HepG2 (cell line): ENCODE results near the gene PRM3. TPM values are rescaled to one million over a fixed set of nuclear protein-coding genes. Genes with fewer than 3 reads are reported as not detected.

Source experiments
- DNMT1 ChIP-seq: sonication (generic); formaldehyde crosslinking; IDR thresholded peaks from 2 replicates; pipeline ENCODE4 v1.5.1; 2020; ENCODE audit warnings: mild to moderate bottlenecking, missing genetic modification reagents
- DPF2 ChIP-seq: sonication (generic); formaldehyde crosslinking; IDR thresholded peaks from 2 replicates; pipeline ENCODE4 v1.4.0; 2020; ENCODE audit warnings: mild to moderate bottlenecking, low read depth, missing genetic modification reagents, borderline replicate concordance
- EHMT2 ChIP-seq: fragments of 200-600 bp; sonication (generic); IDR thresholded peaks from 2 replicates; pipeline ENCODE4 v1.7.0; 2017; ENCODE audit warnings: antibody characterized with exemption, low read depth, low read length, borderline replicate concordance
- FOXA3 ChIP-seq: IDR thresholded peaks from 2 replicates; pipeline ENCODE4 v1.6.1; 2016; ENCODE audit warnings: missing genetic modification reagents, missing compliant biosample characterization
- FOXJ3 ChIP-seq: sonication (generic); formaldehyde crosslinking; IDR thresholded peaks from 2 replicates; pipeline ENCODE4 v1.4.0; 2020; ENCODE audit warnings: missing genetic modification reagents, mild to moderate bottlenecking, borderline replicate concordance
- FOXP1 ChIP-seq, 2 experiments: fragments of 450-650 bp in 1 of 2; IDR thresholded peaks; 2 replicates each; pipeline ENCODE4 v1.6.1; 2017 to 2018; ENCODE audit warnings: antibody characterized with exemption in 1 of 2
- MAFK ChIP-seq, 2 experiments: IDR thresholded peaks in 1 of 2; conservative IDR thresholded peaks in 1 of 2; 2 replicates each; pipeline ENCODE4 v1.6.1; 2011; ENCODE audit warnings: improper control_type of control experiment in 2 of 2, low read length in 2 of 2
- PRPF4 ChIP-seq: fragments of 200-400 bp; formaldehyde crosslinking; IDR thresholded peaks from 2 replicates; pipeline ENCODE4 v1.6.1; 2016; ENCODE audit warnings: low read length, low read depth; ENCODE audit not compliant: poor library complexity, severe bottlenecking
- RXRA ChIP-seq: sonication (generic); formaldehyde crosslinking; IDR thresholded peaks from 2 replicates; pipeline ENCODE4 v1.5.1; 2020; ENCODE audit warnings: missing genetic modification reagents
- TBL1XR1 ChIP-seq: fragments of 150-350 bp; IDR thresholded peaks from 2 replicates; pipeline ENCODE4 v1.6.1; 2014; ENCODE audit warnings: borderline replicate concordance, low read length; ENCODE audit not compliant: partially characterized antibody
- WIZ ChIP-seq: sonication (generic); formaldehyde crosslinking; IDR thresholded peaks from 2 replicates; pipeline ENCODE4 v1.5.1; 2020; ENCODE audit warnings: mild to moderate bottlenecking, missing genetic modification reagents
- ZFAT ChIP-seq: sonication (generic); formaldehyde crosslinking; conservative IDR thresholded peaks from 2 replicates; pipeline ENCODE4 v1.8.1; 2023; ENCODE audit warnings: missing genetic modification reagents, inconsistent platforms
- ZNF264 ChIP-seq: sonication (generic); formaldehyde crosslinking; IDR thresholded peaks from 2 replicates; pipeline ENCODE4 v1.4.0; 2020; ENCODE audit warnings: missing genetic modification reagents
- ZNF367 ChIP-seq: sonication (generic); formaldehyde crosslinking; IDR thresholded peaks from 2 replicates; pipeline ENCODE4 v1.4.0; 2020; ENCODE audit warnings: missing genetic modification reagents, borderline replicate concordance
- ZNF430 ChIP-seq: sonication (generic); formaldehyde crosslinking; IDR thresholded peaks from 2 replicates; pipeline ENCODE4 v1.9.0; 2021; ENCODE audit warnings: mild to moderate bottlenecking, missing genetic modification reagents
- ZNF552 ChIP-seq: sonication (generic); formaldehyde crosslinking; IDR thresholded peaks from 2 replicates; pipeline ENCODE4 v1.9.0; 2022; ENCODE audit warnings: missing genetic modification reagents, mild to moderate bottlenecking, borderline replicate concordance
- ZNF790 ChIP-seq: sonication (generic); formaldehyde crosslinking; IDR thresholded peaks from 2 replicates; pipeline ENCODE4 v1.8.0; 2022; ENCODE audit warnings: missing genetic modification reagents, mild to moderate bottlenecking, borderline replicate concordance
- ZSCAN9 ChIP-seq: IDR thresholded peaks from 2 replicates; pipeline ENCODE4 v1.6.1; 2016; ENCODE audit warnings: borderline replicate concordance
- polyA plus RNA-seq, 8 experiments: library from polyadenylated mRNA; depleted of rRNA in 3 of 8; stranded (reverse) in 7 of 8; unstranded in 1 of 8; fragments of >200 nt; fragmentation: Illumina TruSeq in 4 of 8; extraction: Trizol in 4 of 8; gene quantifications; 2 replicates each; pipeline versions ENCODE4 v1.2.1 to v1.2.3, GENCODE V29; 2011 to 2016; ENCODE audit warnings: low read depth in 4 of 8, missing spikeins in 1 of 8, mixed read lengths in 1 of 8; ENCODE audit not compliant: insufficient read depth in 1 of 8
- total RNA-seq, 5 experiments: library from RNA; depleted of rRNA; stranded (reverse); fragments of >200 nt; fragmentation: Illumina TruSeq; extraction: Trizol; gene quantifications; 2 replicates each; pipeline ENCODE4 v1.2.3, GENCODE V29; 2016; ENCODE audit warnings: low read depth in 1 of 5
- TF ChIP-seq, protein P1 (sequence below): sonication (generic); formaldehyde crosslinking; IDR thresholded peaks from 2 replicates; pipeline ENCODE4 v1.4.0; 2020; ENCODE audit warnings: missing genetic modification reagents
- TF ChIP-seq, protein P2 (sequence below): sonication (generic); formaldehyde crosslinking; IDR thresholded peaks from 2 replicates; pipeline ENCODE4 v1.4.0; 2020; ENCODE audit warnings: mild to moderate bottlenecking, missing genetic modification reagents, borderline replicate concordance
- TF ChIP-seq, protein P3 (sequence below): sonication (generic); formaldehyde crosslinking; IDR thresholded peaks from 2 replicates; pipeline ENCODE4 v1.5.0; 2020; ENCODE audit warnings: missing genetic modification reagents, mild to moderate bottlenecking, borderline replicate concordance
- TF ChIP-seq, protein P4 (sequence below): sonication (generic); formaldehyde crosslinking; IDR thresholded peaks from 2 replicates; pipeline ENCODE4 v1.8.0; 2022; ENCODE audit warnings: missing genetic modification reagents, mild to moderate bottlenecking, moderate library complexity, borderline replicate concordance

PRM3 gene
- total and polyA plus RNA-seq, 2 of the 13 experiments (the other 11 are each of a cell fraction or from before 2014, with no cell fraction given): not detected

DNA sequence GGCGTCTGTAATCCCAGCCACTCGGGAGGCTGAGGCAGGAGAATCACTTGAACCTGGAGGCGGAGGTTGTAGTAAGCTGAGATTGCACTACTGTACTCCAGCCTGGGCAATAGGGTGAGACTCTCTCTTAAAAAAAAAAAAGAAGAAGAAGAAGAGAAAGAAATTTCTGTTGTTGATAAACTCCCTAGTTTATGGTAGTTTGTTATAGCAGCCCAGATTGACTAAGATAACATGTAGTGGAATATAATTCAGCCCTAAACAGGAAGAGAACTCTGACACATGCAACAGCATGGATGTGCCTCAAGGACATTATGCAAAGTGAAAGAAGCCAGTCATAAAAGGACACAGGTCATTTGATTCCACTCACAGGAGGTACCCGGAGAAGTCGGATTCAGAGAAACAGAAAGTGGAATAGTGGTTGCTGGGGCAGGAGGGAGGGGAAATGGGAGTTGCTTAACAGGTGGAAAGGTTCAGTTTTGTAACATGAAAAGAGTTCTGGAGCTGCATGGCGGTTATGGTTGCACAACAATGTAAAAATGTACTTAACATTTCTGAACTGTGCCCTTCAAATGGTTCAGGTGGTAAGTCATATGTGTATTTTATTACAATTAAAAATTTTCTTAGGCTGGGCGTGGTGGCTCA lies 33.7 kb upstream of the PRM3 start (continued):
- TF ChIP-seq ZNF552: no peak
- peak; percentile 91 for TF ChIP-seq ZNF264 (CRISPR knock-in tag)
- no peak for TF ChIP-seq WIZ (CRISPR knock-in tag)
- 0 out of 2 replicates have a peak, but pooled peaks have one; percentile 60 for TF ChIP-seq ZNF430 (CRISPR knock-in tag)
- no peak for TF ChIP-seq MAFK (conservative IDR thresholded peaks at IDR 0.05 in 1 of 2, IDR thresholded peaks at IDR 0.05 in 1 of 2; ENCODE audit: low read length in 2 of 2)
- peak; percentile 78; the same call in 1 of the 2 replicates for TF ChIP-seq ZSCAN9 (CRISPR knock-in tag)
- peak; percentile 86 for TF ChIP-seq FOXJ3 (CRISPR knock-in tag)
- TF ChIP-seq RXRA: no peak; the same call in 1 of the 2 replicates
- 0 out of 2 replicates have a peak, but pooled peaks have one; percentile 35 for TF ChIP-seq ZNF367 (CRISPR knock-in tag)
- TF ChIP-seq, protein P1, sequence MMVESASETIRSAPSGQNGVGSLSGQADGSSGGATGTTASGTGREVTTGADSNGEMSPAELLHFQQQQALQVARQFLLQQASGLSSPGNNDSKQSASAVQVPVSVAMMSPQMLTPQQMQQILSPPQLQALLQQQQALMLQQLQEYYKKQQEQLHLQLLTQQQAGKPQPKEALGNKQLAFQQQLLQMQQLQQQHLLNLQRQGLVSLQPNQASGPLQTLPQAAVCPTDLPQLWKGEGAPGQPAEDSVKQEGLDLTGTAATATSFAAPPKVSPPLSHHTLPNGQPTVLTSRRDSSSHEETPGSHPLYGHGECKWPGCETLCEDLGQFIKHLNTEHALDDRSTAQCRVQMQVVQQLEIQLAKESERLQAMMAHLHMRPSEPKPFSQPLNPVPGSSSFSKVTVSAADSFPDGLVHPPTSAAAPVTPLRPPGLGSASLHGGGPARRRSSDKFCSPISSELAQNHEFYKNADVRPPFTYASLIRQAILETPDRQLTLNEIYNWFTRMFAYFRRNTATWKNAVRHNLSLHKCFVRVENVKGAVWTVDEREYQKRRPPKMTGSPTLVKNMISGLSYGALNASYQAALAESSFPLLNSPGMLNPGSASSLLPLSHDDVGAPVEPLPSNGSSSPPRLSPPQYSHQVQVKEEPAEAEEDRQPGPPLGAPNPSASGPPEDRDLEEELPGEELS (CRISPR knock-in tag): peak; percentile 89
- no peak for TF ChIP-seq FOXP1 (IDR thresholded peaks at IDR 0.05)
- peak; percentile 83 for TF ChIP-seq FOXP1 (CRISPR knock-in tag; IDR thresholded peaks at IDR 0.05)
- no peak for TF ChIP-seq ZNF790 (CRISPR knock-in tag)
- no peak for TF ChIP-seq EHMT2
- TF ChIP-seq TBL1XR1: peak; percentile 87
- no peak for TF ChIP-seq PRPF4
- TF ChIP-seq, protein P2, sequence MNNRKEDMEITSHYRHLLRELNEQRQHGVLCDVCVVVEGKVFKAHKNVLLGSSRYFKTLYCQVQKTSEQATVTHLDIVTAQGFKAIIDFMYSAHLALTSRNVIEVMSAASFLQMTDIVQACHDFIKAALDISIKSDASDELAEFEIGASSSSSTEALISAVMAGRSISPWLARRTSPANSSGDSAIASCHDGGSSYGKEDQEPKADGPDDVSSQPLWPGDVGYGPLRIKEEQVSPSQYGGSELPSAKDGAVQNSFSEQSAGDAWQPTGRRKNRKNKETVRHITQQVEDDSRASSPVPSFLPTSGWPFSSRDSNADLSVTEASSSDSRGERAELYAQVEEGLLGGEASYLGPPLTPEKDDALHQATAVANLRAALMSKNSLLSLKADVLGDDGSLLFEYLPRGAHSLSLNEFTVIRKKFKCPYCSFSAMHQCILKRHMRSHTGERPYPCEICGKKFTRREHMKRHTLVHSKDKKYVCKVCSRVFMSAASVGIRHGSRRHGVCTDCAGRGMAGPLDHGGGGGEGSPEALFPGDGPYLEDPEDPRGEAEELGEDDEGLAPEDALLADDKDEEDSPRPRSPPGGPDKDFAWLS (CRISPR knock-in tag): 0 out of 2 replicates have a peak, but pooled peaks have one; percentile 15
- no peak for TF ChIP-seq ZFAT (CRISPR knock-in tag)
- TF ChIP-seq, protein P3, sequence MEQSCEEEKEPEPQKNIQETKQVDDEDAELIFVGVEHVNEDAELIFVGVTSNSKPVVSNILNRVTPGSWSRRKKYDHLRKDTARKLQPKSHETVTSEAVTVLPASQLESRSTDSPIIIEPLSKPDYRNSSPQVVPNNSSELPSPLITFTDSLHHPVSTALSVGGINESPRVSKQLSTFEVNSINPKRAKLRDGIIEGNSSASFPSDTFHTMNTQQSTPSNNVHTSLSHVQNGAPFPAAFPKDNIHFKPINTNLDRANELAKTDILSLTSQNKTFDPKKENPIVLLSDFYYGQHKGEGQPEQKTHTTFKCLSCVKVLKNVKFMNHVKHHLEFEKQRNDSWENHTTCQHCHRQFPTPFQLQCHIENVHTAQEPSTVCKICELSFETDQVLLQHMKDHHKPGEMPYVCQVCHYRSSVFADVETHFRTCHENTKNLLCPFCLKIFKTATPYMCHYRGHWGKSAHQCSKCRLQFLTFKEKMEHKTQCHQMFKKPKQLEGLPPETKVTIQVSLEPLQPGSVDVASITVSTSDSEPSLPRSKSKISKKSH (CRISPR knock-in tag): no peak
- TF ChIP-seq, protein P4, sequence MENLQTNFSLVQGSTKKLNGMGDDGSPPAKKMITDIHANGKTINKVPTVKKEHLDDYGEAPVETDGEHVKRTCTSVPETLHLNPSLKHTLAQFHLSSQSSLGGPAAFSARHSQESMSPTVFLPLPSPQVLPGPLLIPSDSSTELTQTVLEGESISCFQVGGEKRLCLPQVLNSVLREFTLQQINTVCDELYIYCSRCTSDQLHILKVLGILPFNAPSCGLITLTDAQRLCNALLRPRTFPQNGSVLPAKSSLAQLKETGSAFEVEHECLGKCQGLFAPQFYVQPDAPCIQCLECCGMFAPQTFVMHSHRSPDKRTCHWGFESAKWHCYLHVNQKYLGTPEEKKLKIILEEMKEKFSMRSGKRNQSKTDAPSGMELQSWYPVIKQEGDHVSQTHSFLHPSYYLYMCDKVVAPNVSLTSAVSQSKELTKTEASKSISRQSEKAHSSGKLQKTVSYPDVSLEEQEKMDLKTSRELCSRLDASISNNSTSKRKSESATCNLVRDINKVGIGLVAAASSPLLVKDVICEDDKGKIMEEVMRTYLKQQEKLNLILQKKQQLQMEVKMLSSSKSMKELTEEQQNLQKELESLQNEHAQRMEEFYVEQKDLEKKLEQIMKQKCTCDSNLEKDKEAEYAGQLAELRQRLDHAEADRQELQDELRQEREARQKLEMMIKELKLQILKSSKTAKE (CRISPR knock-in tag): 0 out of 2 replicates have a peak, but pooled peaks have one; percentile 32
- TF ChIP-seq DPF2 (CRISPR knock-in tag): peak; percentile 76
- peak; percentile 89 for TF ChIP-seq FOXA3 (CRISPR knock-in tag)
- TF ChIP-seq DNMT1 (CRISPR knock-in tag): no peak
